HCT116 (cell line): ENCODE results near the gene RNASET2. TPM values are rescaled to one million over a fixed set of nuclear protein-coding genes. Genes with fewer than 3 reads are reported as not detected.

ENCODE experiments used
- ATAC-seq: fragments of 200-7000 bp; cut with Tn5 transposase; 2 replicates; pipeline ENCODE4 v1.9.1; 2020; ENCODE audit warnings: mild to moderate bottlenecking, moderate library complexity
- BruUV-seq: library from RNA; stranded (reverse); fragments of 400-500 nt; replicated peaks from 2 replicates; lab custom pipeline; 2021; lab: Mats Ljungman, UMichigan
- CTCF ChIA-PET: fragments of 300-600 bp; sonication (Branson Sonifier 250); formaldehyde crosslinking; loops from one replicate; lab custom pipeline; 2021; ENCODE audit warnings: antibody characterized with exemption; lab: Charles Lee
- POLR2A ChIA-PET: fragments of 300-600, 350-600 bp; sonication (Branson Sonifier 250); formaldehyde crosslinking; loops from one replicate; lab custom pipeline; 2021; ENCODE audit warnings: antibody characterized with exemption; lab: Charles Lee
- RAD21 ChIA-PET, 2 experiments: fragments of 300-600 bp; sonication (Branson Sonifier 250); formaldehyde crosslinking; loops; one replicate each; lab custom pipeline; 2023; ENCODE audit warnings: low total read pairs in 2 of 2; ENCODE audit not compliant: uncharacterized antibody in 2 of 2, unreplicated experiment in 2 of 2, low non-redundant PET in 1 of 2; lab: Charles Lee
- DNase-seq: peaks from one replicate; pipeline ENCODE4 v3.0.0-alpha.2; 2010; ENCODE audit warnings: low read depth, low spot score
- H2AFZ ChIP-seq: fragments of 200-600 bp; shearing (Covaris generic), sonication (generic); 2 replicates; pipeline ENCODE4 v1.6.1; 2017; ENCODE audit warnings: low read depth, mixed run types, mixed read lengths, antibody characterized with exemption, low read length; ENCODE audit not compliant: poor library complexity, severe bottlenecking
- H3K27ac ChIP-seq: 2 replicates; pipeline ENCODE4 v1.5.1; 2012; ENCODE audit warnings: low read depth, low read length
- H3K27me3 ChIP-seq: fragments of 200-600 bp; sonication (generic); 2 replicates; pipeline ENCODE4 v1.6.1; 2016; ENCODE audit warnings: mixed run types, low read length, mixed read lengths; ENCODE audit not compliant: insufficient read depth
- H3K36me3 ChIP-seq, 2 experiments: fragments of 200-500 bp in 1 of 2; fragments of 200-600 bp in 1 of 2; sonication (Bioruptor generic) in 1 of 2; sonication (generic) in 1 of 2; 2 replicates each; pipeline versions ENCODE4 v1.5.1 to v1.6.1; 2014 to 2016; ENCODE audit warnings: low read length in 2 of 2, inconsistent platforms in 1 of 2, mixed read lengths in 1 of 2, mixed run types in 1 of 2; ENCODE audit not compliant: insufficient read depth in 2 of 2, control insufficient read depth in 1 of 2
- H3K4me1 ChIP-seq, 2 experiments: fragments of 200-600 bp in 1 of 2; sonication (generic) in 1 of 2; 2 replicates each; pipeline versions ENCODE4 v1.5.1 to v1.6.1; 2012 to 2017; ENCODE audit warnings: low read length in 2 of 2, inconsistent platforms in 1 of 2, mild to moderate bottlenecking in 1 of 2, mixed read lengths in 1 of 2, mixed run types in 1 of 2, moderate library complexity in 1 of 2; ENCODE audit not compliant: insufficient read depth in 2 of 2, control insufficient read depth in 1 of 2
- H3K4me2 ChIP-seq: fragments of 200-600 bp; sonication (generic); 2 replicates; pipeline ENCODE4 v1.6.1; 2017; ENCODE audit warnings: mixed run types, low read length, mixed read lengths
- H3K4me3 ChIP-seq, 2 experiments: fragments of 200-600 bp in 1 of 2; sonication (generic) in 1 of 2; replicated peaks in 1 of 2; 2 replicates each; pipeline ENCODE4 v1.5.1; 2011 to 2016; ENCODE audit warnings: low read length in 2 of 2, control low read depth in 1 of 2, low read depth in 1 of 2, mild to moderate bottlenecking in 1 of 2, mixed read lengths in 1 of 2, mixed run types in 1 of 2
- H3K79me2 ChIP-seq: fragments of 200-600 bp; sonication (generic); 2 replicates; pipeline ENCODE4 v1.6.1; 2017; ENCODE audit warnings: mild to moderate bottlenecking, mixed run types, low read length, moderate library complexity, mixed read lengths; ENCODE audit not compliant: insufficient read depth
- H3K9ac ChIP-seq: fragments of 200-600 bp; sonication (generic); 2 replicates; pipeline ENCODE4 v1.6.1; 2016; ENCODE audit warnings: low read length, mixed read lengths
- H3K9me2 ChIP-seq: fragments of 200-600 bp; sonication (generic), shearing (Covaris generic); 2 replicates; pipeline ENCODE4 v1.6.1; 2017; ENCODE audit warnings: mixed run types, mild to moderate bottlenecking, moderate library complexity; ENCODE audit not compliant: insufficient read depth
- H3K9me3 ChIP-seq, 2 experiments: fragments of 200-500 bp in 1 of 2; fragments of 200-600 bp in 1 of 2; sonication (Bioruptor generic) in 1 of 2; sonication (generic) in 1 of 2; 2 replicates each; pipeline ENCODE4 v1.6.1; 2014 to 2017; ENCODE audit warnings: low read length in 2 of 2, mixed read lengths in 2 of 2, inconsistent platforms in 1 of 2, low read depth in 1 of 2, mild to moderate bottlenecking in 1 of 2, mixed run types in 1 of 2, moderate library complexity in 1 of 2; ENCODE audit not compliant: control insufficient read depth in 1 of 2, insufficient read depth in 1 of 2
- H4K20me1 ChIP-seq: fragments of 200-600 bp; sonication (generic), shearing (Covaris generic); 2 replicates; pipeline ENCODE4 v1.6.1; 2017; ENCODE audit warnings: mixed run types, mild to moderate bottlenecking, moderate library complexity; ENCODE audit not compliant: insufficient read depth
- CEBPB ChIP-seq: IDR thresholded peaks from 2 replicates; pipeline ENCODE4 v1.6.1; 2012; ENCODE audit warnings: low read depth
- CTCF ChIP-seq, 3 experiments: fragments of 200-600 bp in 1 of 3; sonication (generic) in 1 of 3; IDR thresholded peaks in 2 of 3; conservative IDR thresholded peaks in 1 of 3; 2 replicates each; pipeline ENCODE4 v1.5.1; 2012 to 2017; ENCODE audit warnings: low read depth in 2 of 3, low read length in 2 of 3, antibody characterized with exemption in 1 of 3, borderline replicate concordance in 1 of 3, control low read depth in 1 of 3, mild to moderate bottlenecking in 1 of 3, mixed read lengths in 1 of 3, mixed run types in 1 of 3, moderate library complexity in 1 of 3; ENCODE audit not compliant: insufficient read depth in 1 of 3
- ELF1 ChIP-seq: IDR thresholded peaks from 2 replicates; pipeline ENCODE4 v1.6.1; 2012; ENCODE audit warnings: low read depth, borderline replicate concordance
- EZH2 ChIP-seq: fragments of 200-600 bp; sonication (generic); IDR thresholded peaks from 2 replicates; pipeline ENCODE4 v1.6.1; 2017; ENCODE audit warnings: antibody characterized with exemption, mixed run types
- EZH2phosphoT487 ChIP-seq: fragments of 200-600 bp; IDR thresholded peaks from 2 replicates; pipeline ENCODE4 v1.6.1; 2018; ENCODE audit warnings: antibody characterized with exemption, borderline replicate concordance
- FOSL1 ChIP-seq: IDR thresholded peaks from 2 replicates; pipeline ENCODE4 v1.6.1; 2012; ENCODE audit warnings: low read depth
- JUND ChIP-seq: IDR thresholded peaks from 2 replicates; pipeline ENCODE4 v1.6.1; 2012
- POLR2A ChIP-seq: IDR thresholded peaks from 2 replicates; pipeline ENCODE4 v1.7.0; 2011; ENCODE audit warnings: borderline replicate concordance; ENCODE audit not compliant: insufficient read depth, insufficient read length; ENCODE audit errors: extremely low read depth
- POLR2AphosphoS5 ChIP-seq: IDR thresholded peaks from 2 replicates; pipeline ENCODE4 v1.6.1; 2011; ENCODE audit warnings: mild to moderate bottlenecking, low read depth, low read length, moderate library complexity
- RAD21 ChIP-seq: IDR thresholded peaks from 2 replicates; pipeline ENCODE4 v1.6.1; 2012; ENCODE audit warnings: low read depth, mild to moderate bottlenecking
- SIN3A ChIP-seq: IDR thresholded peaks from 2 replicates; pipeline ENCODE4 v1.6.1; 2012; ENCODE audit warnings: low read depth
- SRF ChIP-seq: IDR thresholded peaks from 2 replicates; pipeline ENCODE4 v1.6.1; 2012; ENCODE audit warnings: low read depth
- TCF7L2 ChIP-seq: IDR thresholded peaks from 2 replicates; pipeline ENCODE4 v1.7.0; 2011; ENCODE audit warnings: borderline replicate concordance, inconsistent platforms; ENCODE audit not compliant: insufficient read depth, insufficient read length; ENCODE audit errors: extremely low read depth
- YY1 ChIP-seq: IDR thresholded peaks from 2 replicates; pipeline ENCODE4 v1.6.1; 2011; ENCODE audit warnings: low read length, low read depth, moderate library complexity, mild to moderate bottlenecking; ENCODE audit not compliant: insufficient replicate concordance; ENCODE audit errors: extremely low read depth
- ZFX ChIP-seq: fragments of 450-650 bp; IDR thresholded peaks from 2 replicates; pipeline ENCODE4 v1.6.1; 2017
- ZNF274 ChIP-seq: fragments of 200-500 bp; sonication (Bioruptor generic); IDR thresholded peaks from 2 replicates; pipeline ENCODE4 v1.6.1; 2014; ENCODE audit warnings: mild to moderate bottlenecking, low read depth, low read length, inconsistent platforms
- intact Hi-C: fragments of 100-400 bp; cut with micrococcal nuclease; formaldehyde crosslinking; loops from 2 replicates; pipeline ENCODE4 v1.10.0; 2022
- total RNA-seq: library from RNA; stranded (reverse); gene quantifications from one replicate; pipeline ENCODE4 v1.2.1, GENCODE V29; 2021; ENCODE audit not compliant: unreplicated experiment
- TF ChIP-seq, protein P1 (sequence below): IDR thresholded peaks from 2 replicates; pipeline ENCODE4 v1.6.1; 2012

Gene RNASET2
- total RNA-seq, 1 experiment from 2014 or later, result 32.8 TPM

- H3K9ac ChIP-seq, result no peak overlapping the region
- ATAC-seq, result no peak
- H3K9me3 ChIP-seq, result no peaks in the 10 kb centered on the region
- no peak for TF ChIP-seq RAD21
- TF ChIP-seq EZH2phosphoT487, result no peak
- no peak for TF ChIP-seq JUND
- TF ChIP-seq ZFX, result no peak
- no peak for TF ChIP-seq ELF1
- TF ChIP-seq SIN3A, result no peak
- no peak for TF ChIP-seq FOSL1
- no peak for TF ChIP-seq POLR2A
- TF ChIP-seq YY1, result no peak
- TF ChIP-seq ZNF274, result no peak
- TF ChIP-seq CTCF (IDR thresholded peaks at IDR 0.05 in 2 of 3, conservative IDR thresholded peaks at IDR 0.05 in 1 of 3; ENCODE audit: borderline replicate concordance in 1 of 3, insufficient read depth in 1 of 3, low read depth in 2 of 3, low read length in 2 of 3), result no peak
- TF ChIP-seq TCF7L2, result no peak
- TF ChIP-seq POLR2AphosphoS5, result no peak
- TF ChIP-seq, protein P1, sequence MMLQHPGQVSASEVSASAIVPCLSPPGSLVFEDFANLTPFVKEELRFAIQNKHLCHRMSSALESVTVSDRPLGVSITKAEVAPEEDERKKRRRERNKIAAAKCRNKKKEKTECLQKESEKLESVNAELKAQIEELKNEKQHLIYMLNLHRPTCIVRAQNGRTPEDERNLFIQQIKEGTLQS, result no peak
- TF ChIP-seq EZH2, result no peak
- TF ChIP-seq CEBPB, result no peak
- no peak for TF ChIP-seq SRF
- RAD21 ChIA-PET, result no interaction called here
- intact Hi-C loops, result no loop called here
- no peak overlapping the region for H3K27ac ChIP-seq
- no peak overlapping the region for H2AFZ ChIP-seq
- H3K4me3 ChIP-seq, result no peak overlapping the region
- CTCF ChIA-PET, result no interaction called here
- peaks cover 9 to 16% of the 10 kb centered on the region in 2 experiments; a peak in 2 of 4 replicates for H3K36me3 ChIP-seq
- no peaks in the 10 kb centered on the region for H3K27me3 ChIP-seq
- H3K9me2 ChIP-seq, result no peaks in the 10 kb centered on the region
- H3K4me2 ChIP-seq, result no peak overlapping the region
- POLR2A ChIA-PET, result no interaction called here
- no TSS peak for BruUV-seq
- H4K20me1 ChIP-seq, result no peaks in the 10 kb centered on the region
- H3K4me1 ChIP-seq, result peaks cover 0 to 7% of the 10 kb centered on the region in 2 experiments; a peak in 1 of 4 replicates
- DNase-seq, result no peak
- H3K79me2 ChIP-seq, result no peaks in the 10 kb centered on the region
These were observed 9.1 kb downstream of the RNASET2 start for GRCh38 chr6:166947251-166947650.
